GM19328 (cell line): ENCODE measurements around the gene FASTKD3.

Experiments
- ATAC-seq: cut with Tn5 transposase; IDR thresholded peaks from one replicate; pipeline ENCODE4 v1.9.1; 2021; ENCODE audit warnings: mild to moderate bottlenecking, moderate library complexity; ENCODE audit not compliant: unreplicated experiment

Gene FASTKD3

DNA sequence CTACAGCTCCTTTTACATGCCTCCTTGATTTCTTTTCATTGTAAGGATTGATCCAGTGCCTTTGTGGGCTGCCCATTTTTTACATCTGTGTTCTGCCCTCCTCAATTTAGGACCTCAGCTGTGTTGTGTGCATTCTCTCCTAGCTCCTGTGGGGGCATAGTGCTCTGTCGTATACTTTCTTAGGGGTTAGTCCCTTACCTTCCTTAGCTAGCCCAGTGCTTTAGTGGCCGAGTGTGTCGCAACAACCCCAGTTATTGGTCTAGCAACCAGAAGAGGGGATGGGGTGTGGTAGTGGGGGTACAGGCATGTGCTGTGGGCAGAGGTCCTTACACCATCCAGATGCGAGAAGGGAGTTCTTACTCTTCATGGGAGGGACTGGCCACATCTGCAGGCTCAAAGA, 12.3 kb upstream of the FASTKD3 start:
- no peak for ATAC-seq

DNA sequence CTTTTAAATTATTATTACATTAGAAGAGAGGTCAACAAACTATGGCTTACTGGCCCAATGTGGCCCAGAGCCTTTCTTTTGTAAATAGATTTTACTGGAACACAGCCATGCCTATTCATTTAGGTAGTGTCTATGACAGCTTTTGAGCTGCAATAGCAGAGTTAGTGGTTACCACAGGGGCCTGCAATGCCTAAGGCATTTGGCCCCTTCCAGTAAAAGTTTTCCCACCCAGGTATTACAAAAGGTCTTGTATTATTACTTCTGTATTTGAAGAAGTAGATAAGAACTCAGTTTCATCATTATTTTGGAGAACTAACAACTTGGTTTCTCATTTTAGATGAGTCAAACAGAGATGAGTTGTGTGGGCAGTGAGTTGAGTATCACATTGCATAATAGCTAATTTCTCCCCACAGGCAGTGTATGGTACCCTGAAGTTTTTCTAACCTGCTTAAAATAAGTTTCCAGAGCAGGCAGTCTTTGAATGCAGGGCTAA, 9.6 kb upstream of the FASTKD3 start:
- ATAC-seq: peak; percentile 96

DNA sequence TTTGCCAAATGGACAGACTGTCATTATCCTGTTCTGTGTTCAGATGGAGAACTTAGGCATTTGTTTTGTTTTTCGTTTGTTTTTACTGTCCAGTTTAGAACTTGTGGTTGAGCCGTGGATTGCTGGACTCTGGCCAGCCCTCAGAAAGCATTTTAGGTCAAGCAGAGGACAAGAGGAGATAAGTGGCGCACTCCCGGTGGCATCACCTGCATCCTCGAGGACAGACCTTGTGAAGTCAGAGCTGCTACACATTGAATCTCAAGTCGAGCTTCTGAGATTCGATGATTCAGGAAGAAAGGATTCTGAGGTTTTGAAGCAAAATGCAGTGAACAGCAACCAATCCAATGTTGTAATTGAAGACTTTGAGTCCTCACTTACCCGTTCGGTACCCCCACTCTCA, 9.0 kb upstream of the FASTKD3 start:
- ATAC-seq: no peak

DNA sequence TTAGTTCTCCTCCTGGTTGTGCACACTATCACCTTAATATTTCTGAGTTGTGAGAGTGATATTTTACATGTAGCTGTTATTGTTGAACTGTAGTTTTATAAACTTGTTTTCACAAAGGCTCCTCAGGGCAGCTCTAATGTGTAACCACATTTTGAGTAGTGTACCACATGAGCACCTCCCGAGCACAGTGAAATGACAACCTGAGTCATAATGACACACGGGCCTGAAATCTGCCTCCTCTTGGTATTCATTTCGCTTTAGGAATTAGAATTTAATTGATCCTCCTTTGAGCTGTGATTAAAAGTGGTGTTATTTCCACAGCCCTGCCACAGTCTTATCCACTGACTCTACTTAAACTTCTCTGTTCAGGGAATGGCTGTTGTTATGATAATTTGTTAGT, 8.0 kb upstream of the FASTKD3 start:
- peak; percentile 38 for ATAC-seq

DNA sequence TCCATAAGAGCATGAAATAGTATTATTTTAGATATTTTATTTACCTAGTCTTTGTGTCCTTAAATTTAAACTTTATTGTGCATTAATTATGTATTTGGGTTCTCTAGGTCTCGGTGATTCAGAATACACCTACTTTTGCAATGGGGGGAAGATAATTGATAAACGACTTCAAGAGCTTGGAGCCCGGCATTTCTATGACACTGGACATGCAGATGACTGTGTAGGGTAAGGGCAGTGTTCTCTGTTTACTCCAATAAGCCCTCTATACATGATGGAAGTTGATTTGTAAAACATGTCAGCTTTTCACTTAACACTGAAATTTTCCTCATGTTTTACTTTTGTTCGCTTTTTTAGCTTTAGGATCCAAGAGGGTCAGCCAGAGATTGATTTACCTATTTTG, 6.3 kb upstream of the FASTKD3 start:
- ATAC-seq: no peak

DNA sequence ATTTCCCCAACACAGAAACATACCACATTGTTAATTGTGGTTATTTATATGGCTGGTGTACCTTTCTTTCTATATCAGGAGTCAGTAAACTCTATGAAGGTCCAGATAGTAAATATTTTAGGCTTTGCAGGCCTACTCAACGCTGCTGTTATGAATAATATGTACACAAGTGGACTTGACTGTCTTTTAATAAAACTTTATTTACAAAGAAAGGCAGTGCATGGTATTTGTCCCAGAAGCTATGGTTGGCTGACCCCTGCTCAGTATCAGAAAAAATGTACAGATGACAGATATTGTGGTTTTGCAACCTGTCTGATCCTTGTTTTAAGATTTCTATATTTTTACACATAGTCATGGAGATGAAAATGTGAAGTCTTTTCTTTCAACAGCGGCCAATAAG, 5.8 kb upstream of the FASTKD3 start:
- no peak for ATAC-seq

DNA sequence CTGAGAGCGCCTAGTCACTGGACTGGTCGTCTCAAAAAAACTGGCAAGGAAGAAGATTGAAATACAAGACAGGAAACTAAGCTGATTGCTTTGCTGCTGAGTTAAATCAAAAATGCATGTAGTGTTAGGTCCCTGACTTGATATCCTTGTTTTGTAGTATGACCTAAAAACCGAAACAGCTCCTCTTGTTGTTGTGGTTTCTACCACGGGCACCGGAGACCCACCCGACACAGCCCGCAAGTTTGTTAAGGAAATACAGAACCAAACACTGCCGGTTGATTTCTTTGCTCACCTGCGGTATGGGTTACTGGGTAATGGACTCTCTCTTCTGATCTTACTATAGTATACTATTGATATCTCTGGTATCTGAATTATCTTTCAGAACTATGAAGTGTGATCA, 4.4 kb upstream of the FASTKD3 start:
- ATAC-seq: no peak

DNA sequence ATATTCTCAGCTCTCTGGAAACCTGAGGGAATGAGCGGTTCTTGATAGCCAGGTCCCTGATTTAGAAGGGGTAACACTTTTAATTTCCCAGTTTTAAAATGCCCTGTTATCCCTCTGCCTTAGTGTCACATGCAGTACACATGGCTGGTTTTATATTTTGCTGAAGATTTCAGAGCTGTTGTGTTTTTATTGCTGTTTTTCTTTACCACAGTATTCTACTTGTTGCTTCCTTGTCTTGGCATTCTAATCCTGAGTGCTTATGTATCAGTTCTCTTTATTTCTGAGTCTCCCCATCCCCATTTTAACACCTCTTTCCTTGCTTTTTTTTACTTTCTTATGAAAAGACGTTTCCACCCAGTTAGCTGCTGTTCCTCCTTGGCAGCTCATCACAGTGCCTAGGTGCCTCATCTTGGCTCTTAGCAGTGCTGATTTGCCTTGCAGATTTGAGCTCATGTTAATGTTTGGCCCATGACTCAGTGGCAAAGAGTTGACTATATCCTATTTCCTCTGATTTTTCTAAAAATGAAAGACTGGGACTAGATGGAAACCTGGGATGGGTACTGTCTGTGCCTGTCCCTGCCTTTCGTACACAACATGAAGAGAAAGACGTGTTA, 3.8 kb upstream of the FASTKD3 start:
- ATAC-seq: no peak

DNA sequence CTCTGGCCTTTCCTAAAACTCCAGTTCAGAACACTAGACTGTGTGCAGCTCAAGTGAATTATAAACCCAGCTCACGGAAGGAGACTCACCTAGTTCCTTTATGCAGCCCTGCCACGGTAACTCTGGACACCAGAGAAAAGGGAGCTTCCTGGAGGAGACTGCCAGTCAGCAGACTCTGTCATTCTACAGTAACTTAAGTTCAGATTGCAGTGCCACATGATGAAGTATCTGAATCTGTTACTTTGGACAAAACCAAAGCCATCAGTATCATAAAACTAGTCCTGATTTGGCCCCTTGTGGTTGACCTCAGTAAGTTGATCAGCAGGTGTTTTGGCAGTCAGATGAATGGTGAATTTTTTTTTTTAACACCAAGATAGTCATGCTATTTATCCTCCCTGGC, 2.8 kb upstream of the FASTKD3 start:
- ATAC-seq: no peak

DNA sequence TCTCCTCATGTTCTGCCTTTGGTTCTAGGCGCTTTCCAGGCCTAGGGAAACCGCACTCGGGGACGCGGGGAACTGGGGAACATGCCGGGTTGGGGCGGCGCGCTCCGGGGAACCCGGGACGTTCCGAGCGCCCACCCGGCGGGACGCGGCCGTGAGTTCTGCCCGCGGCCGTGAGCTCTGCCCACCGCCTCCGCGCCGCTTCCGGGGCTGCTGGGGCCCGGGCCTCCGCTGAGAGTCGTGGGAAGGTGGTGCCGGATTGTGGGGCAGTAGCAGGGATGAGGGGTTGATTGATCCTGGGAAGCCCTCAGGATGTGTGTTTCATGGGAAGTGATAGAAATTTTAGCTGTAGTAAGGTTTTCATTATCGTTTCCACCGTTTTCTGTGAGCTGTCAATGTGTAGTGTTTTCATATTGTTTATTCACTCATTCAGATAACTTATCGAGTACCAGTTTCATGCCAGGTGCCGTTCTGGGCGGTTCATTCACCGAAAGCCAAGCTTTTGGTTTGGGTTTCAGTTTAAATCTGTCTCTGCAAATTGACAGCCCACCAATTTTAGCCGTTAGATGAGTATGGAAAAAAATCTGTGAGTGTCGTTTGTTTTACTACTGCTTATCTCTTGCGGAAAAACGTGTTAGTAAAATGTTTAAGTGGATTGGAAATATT, 774 bp upstream of the FASTKD3 start:
- peak; percentile 24 for ATAC-seq

DNA sequence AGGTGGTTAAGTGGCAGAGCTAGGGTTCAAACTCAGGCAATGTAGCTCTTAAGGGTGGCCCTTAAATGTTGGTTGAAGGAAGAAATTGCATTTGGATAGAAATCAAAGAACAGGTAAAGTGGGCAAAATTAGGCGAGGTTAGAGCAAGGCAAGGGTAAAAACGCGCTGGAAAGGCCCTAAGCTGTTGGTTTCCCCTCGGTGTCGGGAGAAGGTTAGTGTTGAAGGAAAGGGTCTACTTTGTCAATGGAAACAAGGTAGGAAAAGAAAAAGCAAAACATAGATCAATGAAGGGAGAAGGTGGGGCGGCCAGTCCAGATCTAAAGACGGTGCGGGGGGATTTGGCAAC, 431 bp downstream of the FASTKD3 start:
- no peak for ATAC-seq

DNA sequence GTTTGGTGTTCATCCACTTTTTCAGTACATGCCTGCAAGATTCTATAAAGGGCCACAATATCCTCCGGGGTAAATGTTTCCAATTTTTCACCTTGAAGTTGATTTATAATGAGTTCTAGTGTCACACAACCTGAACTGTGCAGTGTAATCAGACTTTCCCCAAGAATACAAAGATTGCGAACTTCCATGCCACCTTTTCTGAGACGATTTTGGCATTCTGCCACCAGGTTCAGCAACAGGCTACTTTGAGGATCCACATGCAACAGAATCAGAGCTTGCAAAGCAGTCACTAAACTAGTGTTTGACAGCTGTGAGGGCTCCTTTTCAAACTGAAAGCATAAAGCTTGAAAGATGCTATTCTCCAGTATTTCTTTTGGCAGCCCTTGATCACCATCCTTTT, 1.6 kb downstream of the FASTKD3 start:
- no peak for ATAC-seq

DNA sequence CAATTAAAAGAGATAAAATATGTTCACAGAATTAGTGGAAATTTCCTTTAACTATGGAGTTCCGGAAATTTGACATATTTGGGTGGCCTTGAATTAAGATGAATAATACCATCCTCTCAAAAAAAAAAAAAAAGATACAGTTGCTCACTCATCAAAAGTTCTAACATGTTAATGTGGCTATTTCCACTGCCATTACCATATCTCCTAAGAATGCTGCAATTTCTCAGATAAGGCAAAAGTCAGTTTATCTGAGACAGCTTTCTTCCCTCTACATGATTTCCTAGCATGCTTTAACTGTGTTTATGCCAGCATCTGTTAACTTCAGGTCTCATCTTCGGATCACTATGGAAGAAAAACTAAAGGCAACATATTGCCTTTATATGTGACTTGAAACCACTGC, 2.6 kb downstream of the FASTKD3 start:
- ATAC-seq: no peak

DNA sequence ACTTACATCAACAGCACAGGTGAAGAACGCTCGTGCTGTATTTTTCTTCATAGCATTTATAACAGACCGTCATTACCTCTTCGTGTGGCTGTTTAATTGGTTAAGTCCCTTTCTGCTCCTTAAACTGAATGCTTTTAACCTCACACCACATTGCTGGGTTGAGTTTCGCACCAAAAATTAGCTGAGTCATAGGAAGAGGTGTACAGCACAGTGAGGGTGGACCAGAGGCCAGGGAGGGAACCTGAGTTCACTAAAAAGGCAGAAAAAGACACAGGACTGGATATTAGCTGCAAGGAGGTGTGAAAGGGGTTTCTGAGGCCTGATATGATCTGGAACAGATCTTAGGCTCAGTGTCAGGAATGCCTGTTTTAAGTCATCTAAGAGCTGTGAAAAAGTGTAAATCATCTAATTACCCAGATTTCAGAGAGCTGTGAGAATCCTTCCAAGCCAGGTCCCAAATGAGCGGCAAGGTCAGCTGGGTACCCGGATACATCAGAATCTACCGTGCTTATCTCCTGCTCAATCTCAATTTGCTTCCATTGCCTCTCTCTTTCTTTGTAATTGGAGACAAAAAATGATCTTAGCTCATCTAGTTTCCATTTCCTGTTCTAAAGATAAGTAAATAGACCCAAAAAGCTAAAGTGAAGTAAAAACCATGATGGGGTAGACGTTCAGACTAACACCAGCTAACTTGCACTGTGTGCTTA, 10.8 kb downstream of the FASTKD3 start:
- ATAC-seq: no peak

DNA sequence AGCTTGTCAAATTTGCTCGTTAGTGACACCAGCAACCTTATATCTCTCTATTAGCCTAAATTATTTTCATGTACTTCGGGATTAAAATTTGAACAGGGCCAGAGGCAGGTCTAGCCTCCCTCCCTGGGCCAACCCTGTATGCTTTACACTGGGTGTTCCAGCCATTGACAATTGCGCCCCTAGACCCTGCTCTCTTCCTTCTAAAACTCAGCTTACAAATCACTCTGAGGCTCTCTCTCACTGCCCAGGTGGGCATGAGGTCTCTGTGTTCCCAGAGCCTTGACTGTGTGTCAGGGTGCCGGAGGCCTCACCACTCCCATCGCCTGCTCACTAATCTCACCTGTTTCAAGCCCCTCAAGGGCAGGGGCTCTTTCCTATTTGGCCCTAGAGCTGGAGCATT, 11.5 kb downstream of the FASTKD3 start:
- ATAC-seq: no peak

DNA sequence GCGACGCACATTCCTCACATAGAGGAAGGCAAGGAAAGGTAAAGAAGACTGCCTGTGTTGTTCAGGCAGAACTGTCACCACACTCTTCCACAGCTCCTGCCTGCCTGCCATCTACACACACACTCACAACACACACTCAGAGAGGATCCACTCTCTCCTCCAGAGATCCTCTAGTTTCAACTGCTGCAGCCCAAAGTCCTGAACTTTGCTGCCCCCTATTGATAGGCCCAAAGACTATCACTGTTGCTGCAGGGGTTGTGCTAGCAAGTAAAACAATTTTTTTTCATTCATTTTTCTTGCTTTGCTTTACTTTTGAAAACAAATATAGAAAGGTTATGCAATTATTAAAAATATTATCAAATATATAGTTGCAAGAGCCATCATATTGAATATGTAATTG, 12.0 kb downstream of the FASTKD3 start:
- ATAC-seq: no peak

DNA sequence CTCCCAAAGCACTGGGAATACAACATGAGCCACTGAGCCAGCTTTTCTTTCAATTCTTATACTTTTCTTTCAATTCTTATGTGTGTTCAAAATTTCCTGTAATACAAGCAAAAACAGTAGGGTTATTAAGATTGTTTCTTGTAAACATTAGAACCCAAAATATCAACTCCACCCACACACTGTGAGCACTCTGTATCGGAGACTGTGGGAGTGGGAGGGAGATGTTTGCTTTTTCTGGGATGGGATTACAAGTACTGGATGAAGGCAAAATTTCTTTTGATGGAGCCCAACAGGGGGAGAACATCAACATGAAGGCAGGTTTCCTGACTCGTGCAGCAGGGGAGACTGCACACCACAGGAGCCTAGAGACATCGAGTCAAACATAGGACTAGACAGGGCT, 13.2 kb downstream of the FASTKD3 start:
- no peak for ATAC-seq

DNA sequence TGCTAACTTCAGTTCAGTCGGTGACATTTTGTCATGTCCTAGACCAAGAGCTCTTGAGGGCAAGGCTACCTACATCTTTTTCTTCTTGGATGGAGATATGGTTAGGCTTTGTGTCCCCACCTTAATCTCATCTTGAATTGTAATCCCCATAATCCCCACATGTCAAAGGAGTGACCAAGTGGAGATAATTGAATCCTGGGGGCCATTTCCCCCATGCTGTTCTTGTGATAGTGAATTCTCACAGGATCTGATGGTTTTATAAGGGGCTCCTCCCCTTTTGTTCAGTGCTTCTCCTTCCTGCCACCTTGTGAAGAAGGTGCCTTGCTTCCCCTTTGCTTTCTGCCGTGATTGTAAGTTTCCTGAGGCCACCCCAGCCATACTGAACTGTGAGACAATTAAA, 15.8 kb downstream of the FASTKD3 start:
- no peak for ATAC-seq

DNA sequence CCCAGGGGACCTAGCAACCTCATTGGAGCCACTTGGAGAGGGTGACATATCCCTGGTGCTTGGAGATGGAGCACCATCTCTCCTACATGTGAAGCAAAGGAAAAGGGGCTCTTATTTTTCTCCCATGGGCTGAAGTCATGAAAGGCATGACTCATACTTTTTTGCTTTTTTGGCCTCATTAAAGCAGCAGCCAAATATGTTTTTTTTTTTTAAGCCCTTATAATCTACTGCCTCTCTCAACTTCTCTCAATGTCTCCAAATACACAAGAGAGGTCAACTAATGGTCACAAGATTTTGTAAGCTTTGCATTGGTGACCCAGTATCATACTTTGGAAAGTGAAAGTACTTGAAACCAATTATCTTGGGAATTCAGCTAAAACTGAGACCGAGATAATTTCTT, 16.3 kb downstream of the FASTKD3 start:
- no peak for ATAC-seq

DNA sequence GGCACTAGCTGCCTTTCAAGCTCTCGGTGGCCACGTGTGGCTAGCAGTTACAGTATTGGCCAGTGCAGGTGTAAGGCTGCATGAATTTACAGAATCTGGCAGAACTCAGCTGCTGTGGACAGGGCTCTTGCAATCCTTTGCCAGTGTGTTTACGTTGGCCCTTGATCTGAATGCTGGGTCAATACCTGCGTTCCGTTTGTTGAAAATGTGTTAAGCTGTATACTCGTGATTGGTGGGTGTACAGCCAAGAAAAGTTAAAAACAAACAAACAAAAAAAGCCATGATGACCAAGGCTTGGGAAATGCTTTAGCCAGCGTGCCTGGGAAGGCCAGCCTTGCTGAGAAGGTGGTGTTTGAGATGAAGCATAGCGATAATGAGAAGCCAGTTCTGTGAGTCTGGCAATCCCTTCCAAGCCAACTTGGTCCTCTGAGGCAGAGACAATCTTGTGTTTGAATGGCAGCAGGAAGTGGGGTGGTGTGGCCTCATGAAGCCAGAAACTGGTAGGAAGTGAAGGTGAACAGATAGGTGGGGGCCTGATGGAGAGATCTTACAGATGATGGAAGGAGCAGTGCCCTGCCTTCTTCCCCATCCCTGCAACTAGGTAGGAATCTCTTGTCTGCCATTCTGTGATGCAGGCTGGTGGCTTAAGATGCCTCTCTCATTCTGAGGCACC, 17.1 kb downstream of the FASTKD3 start:
- ATAC-seq: no peak

DNA sequence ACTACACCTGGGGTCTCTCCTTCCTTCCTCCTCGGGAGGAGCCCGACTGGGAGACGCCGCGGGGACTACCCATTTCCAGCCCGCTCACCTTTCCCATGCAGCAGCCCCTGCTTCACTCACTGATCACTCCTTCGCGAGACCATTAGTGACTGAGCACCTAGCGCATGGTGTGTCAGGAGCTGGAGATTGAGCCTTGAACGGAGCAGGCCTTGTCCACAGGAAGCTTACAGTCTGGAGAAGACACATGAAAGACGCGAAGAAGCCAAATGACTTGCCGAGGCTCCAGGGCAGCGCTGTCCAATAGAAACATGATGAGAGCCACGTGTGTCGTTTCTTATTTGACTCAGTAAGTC, 17.6 kb downstream of the FASTKD3 start:
- no peak for ATAC-seq
